HG03565 (cell line): ENCODE measurements around the gene ORC4.
"Not testable (repeated sequence)": the region's sequence is repeated elsewhere in the genome, so short reads cannot be mapped to it uniquely, and the experiment has no call there.

ENCODE experiments used
- ATAC-seq: cut with Tn5 transposase; IDR thresholded peaks from one replicate; pipeline ENCODE4 v1.9.1; 2021; ENCODE audit warnings: mild to moderate bottlenecking, moderate library complexity; ENCODE audit not compliant: unreplicated experiment

The ORC4 gene

DNA sequence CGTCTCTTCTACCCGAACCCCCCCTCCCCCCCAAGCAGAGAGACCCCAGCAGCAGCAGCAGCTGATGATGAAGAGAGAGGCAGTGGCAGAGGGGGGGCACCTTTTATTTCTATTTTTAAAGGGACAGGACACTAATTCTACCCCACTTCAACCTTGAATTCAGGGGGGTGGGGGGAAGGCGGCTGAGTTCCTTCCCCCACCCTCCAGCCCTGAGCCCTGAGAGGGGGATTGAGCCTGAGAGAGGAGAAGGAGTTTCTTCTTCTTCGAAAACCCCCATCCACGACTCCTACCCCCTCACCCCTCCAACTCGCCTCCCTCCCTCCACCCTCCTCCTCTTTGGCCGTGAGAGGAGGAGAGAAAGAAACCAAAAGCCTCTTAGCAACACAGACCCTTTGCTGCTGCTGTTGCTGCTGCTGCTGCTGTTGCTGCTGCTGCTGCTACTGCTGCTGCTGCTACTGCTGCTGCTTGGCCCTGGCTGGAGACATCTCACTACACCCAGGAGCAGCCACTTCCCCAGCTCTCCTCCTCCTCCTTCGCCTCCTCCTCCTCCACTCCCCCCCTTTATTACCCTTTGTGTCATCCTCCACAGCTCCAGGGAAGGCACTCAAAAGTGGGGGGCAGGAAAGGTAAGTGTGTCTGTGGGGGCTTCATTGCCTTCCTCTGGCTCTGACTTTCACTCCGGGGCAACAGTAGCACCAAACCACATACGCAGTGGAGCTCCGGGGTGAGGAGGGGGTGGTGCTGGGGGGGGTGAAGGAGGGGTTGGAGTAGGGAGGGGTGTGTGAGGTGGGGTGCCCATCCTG lies 723 bp upstream of the ORC4 start, which contains the start of gene MBD5:
TSS of gene MBD5 (plus strand) at position 33 of the 803 bp plus-strand sequence.
- peak; percentile 18 for ATAC-seq

DNA sequence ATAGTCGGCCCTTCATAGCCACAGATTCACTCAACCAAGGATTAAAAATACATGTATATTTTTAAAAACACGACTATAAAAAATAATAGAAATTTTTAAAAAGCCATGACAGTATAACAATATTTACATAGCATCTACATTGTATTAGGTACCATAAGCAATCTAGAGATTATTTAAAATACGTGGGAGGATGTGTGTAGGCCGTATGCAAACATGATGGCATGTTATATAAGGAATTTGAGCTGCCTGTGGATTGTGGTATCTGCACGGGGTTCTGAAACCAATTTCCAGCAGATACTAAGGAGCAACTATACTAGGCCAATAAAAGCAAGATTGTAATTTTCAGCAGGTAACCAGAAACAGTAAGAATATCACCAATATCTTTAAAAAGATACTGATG lies 5.9 kb downstream of the ORC4 start:
- no peak for ATAC-seq

DNA sequence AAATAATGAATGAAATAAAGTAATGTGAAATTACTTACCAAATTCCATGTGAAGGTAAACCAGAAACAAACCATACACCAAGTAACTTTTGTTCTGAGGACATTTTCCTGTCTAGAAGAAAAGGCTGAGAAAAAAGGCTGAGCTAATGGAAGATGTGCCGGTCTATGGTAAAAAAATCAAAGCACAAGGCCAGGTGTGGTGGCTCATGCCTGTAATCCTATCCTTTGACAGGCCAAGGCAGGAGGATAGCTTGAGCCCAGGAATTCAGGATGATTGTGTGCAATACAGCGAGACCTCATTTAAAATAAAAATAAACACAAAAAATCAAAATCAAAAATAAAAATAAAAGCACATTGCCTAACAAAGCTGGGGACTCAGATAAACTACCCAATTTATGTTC lies 6.7 kb downstream of the ORC4 start:
- ATAC-seq: no peak

DNA sequence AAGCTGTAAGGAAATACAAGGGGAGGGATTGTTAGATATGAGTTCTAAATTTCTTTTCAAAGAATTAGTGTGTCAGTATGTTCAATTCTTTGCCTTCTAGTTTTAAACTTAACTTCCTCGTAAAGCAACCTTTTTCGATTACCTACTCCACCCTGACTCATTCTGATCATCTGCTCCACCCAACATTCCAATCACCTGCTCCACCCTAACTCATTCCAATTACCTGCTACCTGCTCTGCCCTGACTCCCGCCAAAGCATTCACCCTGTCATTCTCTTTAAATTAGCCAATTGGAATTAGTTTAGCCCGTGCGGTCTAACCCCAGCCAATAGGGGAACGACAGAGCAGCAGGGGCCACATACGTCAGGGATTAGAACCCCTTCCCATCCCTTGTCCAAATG lies 12.1 kb downstream of the ORC4 start:
- ATAC-seq: not testable (repeated sequence)

DNA sequence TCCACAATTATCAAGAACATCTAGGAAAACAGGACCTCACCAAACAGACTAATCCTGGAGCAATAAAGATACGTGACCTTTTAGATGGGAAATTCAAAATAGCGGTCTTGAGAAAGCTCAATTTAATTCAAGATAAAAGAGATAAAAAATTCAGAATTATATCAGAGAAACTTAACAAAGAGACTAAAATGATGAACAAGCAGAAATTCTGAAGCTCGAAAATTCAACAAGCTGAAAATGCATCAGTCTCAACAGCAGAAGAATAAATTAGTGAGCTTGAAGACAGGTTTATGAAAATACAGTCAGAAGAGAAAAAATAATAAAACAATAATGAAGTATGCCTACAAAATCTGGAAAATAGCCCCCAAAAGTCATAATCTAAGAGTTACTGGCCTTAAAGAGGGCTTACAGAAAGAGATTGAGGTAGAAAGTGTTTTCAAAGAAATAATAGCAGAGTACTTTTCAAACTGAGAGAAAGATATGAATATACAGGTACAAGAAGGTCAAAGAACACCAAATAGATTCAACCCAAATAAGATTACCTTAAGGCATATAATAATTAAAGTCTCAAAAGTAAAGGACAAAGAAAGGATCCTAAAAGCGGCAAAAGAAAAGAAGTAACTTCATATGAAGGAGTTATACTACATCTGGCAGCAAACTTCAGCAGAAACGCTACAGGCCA lies 13.2 kb downstream of the ORC4 start:
- no peak for ATAC-seq

DNA sequence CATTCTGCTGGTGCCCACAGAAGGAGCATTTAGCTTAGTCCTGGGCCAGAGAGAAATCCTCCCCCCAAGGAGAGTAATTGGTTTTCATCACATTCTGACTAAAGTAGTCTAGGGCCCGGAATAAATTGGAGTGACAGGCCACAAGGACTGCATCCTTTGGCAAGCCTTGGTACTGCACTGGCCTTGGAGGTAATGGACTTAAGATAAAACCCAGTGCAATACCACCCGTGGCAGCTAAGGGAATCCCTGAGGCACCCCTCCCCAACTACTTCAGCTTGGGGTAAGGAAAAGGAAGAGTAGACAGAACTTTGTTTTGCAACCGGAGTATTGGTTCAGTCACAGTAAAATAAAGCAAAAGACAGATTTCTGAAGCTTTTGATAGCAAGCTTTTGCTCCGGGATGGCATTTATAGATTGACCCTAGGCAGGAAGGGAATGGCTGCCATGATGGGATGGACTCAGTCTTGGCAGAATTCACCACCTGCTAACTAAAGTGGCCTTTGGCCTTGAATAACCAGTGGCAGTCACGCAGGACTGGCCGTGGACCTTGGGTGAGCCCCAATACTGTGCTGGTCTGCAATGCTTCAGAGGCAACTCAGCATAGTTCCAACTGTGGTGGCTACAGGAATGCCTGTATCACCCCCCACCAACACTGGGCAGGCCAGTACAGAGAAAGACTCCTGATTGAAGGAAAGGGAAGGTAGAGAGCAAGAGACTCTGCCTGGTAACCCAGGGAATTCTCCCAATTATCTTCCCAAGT lies 14.1 kb downstream of the ORC4 start:
- no peak for ATAC-seq

DNA sequence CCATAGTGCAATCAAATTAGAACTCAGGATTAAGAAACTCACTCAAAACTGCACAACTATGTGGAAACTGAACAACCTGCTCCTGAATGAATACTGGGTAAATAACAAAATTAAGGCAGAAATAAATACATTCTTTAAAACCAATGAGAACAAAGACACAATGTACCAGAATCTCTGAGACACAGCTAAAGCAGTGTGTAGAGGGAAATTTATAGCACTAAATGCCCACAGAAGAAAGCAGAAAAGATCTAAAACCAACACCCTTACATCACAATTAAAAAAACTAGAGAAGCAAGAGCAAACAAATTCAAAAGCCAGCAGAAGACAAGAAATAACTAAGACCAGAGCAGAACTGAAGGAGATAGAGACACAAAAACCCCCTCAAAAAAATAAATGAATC lies 18.1 kb downstream of the ORC4 start:
- not testable (repeated sequence) for ATAC-seq

DNA sequence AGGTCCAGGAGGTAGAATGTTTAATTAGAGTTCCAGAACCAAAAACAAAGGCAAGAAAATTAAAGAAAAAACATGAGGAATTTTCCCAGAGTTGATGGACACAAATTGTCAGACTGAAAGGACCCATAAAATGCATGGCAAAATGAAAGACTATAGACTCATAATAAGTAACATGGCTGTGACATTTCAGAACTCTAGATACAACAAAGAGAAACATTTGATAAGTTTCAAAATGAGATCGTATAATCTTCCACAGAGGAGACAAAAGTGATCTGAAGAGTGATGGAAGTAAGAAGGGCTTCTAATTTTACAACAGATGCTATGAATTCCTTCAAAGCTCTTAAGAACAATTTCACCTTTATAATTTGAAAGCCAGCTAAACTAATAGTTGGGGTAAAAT lies 20.4 kb downstream of the ORC4 start:
- ATAC-seq: no peak

DNA sequence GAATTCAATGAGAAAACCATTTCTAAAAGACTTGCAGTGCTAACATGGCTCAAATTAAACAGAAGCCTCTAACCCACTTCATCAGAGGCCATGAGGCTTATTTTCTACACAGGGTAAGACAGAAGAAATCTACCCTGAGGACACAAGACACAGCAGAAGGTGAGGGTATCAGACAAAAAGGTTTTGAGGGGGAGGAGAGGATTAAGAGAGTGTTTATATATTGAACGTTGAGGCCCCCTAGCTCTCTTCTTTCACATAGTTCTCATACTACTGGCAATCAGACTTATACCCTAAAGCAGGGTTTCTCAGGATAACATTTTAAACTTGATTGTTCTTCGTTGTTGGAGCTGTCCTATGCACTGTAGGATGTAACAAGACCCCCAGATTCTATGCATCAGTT lies 21.4 kb downstream of the ORC4 start:
- no peak for ATAC-seq

DNA sequence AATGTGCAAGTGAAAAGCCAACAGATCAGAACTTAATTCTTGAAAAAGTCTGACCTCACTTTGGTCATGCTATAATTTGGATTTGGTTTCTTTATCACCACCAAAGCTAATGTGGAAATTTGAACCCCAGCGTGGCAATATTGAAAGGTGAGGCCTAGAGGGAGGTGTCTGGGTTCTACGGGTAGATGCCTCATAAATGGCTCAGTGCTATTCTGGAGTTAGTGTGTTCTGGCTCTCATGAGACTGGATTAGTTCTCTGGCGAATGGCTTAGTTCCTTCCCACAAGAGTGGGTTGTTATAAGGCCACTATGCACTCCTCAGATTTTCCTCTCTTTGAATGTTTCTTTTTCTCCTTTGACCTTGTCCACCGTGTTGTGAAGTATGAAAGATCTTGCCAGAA lies 22.3 kb downstream of the ORC4 start:
- no peak for ATAC-seq

DNA sequence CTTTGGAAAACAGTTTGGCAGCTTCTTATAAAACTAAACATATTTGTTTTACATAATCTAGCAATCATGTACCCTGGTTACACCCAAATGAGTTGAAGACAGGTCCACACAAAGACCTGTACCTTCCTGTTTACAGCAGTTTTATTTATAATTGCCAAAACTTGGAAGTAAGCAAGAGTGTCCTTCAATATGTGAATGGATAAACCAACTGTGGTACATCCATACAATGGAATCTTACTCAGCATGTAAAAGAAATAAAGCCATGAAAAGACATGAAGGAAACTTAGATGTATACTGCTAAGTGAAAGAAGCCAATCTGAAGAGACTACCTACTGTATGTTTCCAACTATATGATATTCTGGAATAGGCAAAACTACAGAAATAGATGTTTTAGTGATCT lies 23.7 kb downstream of the ORC4 start:
- no peak for ATAC-seq

DNA sequence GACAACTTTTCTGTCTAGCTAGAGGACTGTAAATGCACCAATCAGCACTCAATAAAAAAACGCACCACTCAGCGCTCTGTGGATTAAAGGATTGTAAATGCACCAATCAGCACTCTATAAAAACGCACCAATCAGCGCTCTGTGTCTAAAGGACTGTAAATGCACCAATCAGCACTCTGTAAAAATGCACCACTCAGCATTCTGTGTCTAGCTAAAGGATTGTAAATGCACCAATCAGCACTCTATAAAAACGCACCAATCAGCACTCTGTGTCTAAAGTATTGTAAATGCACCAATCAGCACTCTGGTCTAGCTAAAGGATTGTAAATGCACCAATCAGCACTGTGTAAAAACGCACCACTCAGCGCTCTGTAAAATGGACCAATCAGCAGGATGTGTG lies 25.6 kb downstream of the ORC4 start:
- not testable (repeated sequence) for ATAC-seq

DNA sequence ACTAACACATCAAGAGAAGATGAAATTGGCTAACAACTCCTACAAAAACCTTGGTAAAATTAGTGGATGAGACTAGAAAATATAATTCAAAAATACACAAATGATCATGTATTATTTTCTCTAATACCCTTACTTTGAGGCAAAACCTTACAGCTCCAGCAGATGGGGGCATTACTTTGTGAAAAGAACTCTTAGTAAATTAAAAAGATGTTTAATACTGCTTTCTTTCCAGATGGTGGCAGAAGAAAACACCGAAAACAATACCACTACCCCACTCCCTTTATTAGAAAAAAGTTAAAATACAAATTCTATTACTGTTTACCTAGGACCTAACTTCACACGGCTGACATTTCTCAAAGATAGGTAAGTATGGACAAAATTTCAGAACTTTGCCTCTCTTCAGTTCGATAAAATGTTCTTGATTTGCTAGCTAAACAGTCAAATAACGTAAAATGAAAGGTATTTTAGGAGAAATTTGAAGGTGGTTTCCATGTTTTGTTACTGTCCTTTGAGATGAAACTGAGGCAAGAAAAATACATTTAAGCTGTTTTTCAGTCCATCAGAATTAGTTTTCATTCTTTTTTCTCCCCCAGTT lies 30.6 kb downstream of the ORC4 start:
- peak; percentile 86 for ATAC-seq

DNA sequence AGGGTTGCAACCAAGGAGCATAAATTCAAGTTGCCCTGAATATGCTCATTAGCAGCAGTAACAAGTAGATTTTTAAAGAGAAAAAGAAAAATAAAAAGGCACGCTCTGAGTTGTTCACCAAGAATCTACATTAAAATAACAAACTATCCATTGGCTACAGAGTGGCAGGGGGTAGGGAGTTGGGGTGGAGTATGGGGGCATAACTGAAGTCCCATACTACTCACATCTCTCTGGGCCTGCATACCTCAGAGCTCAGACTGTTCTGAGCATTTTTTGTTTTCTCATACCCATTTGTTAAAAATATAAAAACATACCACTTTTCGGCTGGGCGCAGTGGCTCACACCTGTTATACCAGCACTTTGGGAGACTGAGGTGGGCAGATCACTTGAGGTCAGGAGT lies 31.4 kb downstream of the ORC4 start:
- no peak for ATAC-seq

DNA sequence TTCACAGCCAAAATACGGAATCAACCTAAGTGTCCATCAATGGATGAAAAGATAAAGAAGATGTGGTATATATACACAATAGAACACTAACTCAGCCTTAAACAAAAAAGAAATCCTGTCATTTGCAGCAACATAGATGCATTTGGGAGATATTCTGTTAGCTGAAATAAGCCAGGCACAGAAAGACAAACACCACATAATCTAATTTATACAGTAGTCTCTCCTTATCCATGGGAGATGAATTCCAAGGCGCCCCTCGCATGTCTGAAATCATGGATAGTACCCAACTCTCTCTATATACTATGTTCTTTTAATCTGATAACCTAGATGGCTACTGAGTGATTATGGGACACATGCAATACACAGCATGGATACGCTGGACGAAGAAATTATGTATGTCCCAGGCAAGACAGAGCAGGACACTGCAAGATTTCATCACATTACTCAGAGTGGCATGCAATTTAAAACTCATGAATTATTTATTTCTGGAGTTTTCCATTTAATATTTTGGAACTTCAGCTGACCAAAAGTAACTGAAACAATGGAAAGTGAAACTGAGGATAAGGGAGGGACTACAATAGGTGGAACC lies 39.5 kb downstream of the ORC4 start:
- no peak for ATAC-seq

DNA sequence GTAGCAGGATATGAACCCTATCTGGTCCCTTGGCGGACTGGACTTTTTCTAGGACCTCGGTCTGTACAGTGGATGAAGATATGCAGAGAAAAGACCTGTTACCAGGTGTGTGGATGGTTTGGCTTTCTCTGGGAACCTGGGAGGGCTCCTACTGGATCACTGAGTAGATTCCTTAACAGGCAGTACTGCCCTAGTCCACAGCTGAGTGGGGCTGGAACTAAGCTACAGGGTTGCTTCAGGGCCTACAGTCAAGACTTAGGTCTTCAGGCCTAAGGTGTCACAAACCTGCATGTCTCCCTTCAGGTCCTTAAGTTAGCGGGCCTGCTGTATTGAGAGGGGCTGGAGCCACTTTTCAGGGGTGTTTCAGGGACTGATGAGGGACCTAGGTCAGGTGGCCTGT lies 42.9 kb downstream of the ORC4 start:
- ATAC-seq: no peak

DNA sequence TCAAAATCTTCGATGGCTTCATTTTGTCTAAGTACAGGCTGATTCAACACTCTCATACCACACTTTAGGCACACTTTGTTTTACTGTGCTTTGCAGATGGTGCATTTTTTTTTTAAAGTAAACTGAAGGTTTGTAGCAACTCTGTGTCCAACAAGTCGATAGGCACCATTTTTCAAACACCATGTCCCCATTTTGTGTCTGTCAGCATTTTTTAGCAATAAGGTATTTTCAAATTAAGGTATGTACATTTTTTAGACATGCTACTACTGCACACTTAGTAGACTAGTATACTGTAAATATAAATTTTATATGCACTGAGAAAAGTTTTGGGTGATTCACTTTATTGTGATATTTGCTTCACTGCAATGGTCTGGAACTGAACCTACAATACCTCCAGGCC lies 44.4 kb downstream of the ORC4 start:
- ATAC-seq: no peak

DNA sequence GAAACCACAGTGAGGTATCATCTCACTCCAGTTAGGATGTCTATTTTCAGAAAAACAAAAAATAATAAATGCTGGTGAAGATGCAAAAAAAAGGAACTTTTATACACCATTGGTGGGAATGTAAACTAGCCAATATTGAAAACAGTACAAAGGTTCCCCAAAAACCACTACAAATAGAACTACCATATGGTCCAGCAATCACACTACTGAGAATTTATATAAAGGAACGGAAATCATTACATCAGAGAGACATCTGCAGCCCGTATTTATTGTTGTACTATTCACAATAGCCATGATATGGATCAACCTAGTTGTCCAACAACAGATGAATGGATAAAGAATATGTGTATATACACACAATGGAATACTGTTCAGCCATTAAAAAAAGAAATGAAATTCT lies 52.0 kb downstream of the ORC4 start:
- no peak for ATAC-seq

DNA sequence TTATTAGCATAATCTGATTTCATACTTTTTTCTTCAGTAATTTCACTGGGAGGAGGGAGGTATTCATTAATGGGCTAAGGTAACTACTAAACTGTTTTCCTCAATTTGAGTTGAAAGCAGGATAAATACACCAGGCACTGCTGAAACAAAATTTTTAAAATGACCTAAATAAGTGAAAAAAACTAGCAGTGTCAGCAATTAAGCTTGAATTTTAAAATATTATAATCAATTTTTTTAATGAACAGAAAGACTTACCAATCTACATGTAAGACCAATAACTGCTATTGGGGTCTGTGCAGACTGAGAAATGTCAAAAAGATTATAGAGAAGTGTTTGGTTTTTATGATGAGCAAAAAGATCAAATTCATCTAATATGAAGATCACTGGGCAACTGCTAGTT lies 68.4 kb downstream of the ORC4 start:
- ATAC-seq: no peak

DNA sequence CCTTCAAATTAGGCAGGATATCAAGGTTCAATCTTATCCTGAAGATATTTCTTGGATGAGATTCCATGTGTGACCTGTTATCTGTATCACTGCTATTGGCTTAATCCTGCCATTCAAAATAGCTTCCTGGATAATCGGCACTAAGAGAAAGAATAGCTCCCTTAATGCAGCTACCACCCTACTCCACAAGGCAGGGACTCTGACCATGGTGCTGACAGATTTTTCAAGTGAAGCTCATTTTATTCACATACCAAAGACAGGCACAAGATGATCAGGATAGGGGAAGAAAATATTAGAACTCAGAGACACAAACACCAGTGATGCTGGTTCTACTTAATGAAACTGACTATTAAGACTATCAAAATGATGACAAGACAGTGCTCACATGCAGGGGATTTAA lies 74.9 kb downstream of the ORC4 start:
- ATAC-seq: no peak

DNA sequence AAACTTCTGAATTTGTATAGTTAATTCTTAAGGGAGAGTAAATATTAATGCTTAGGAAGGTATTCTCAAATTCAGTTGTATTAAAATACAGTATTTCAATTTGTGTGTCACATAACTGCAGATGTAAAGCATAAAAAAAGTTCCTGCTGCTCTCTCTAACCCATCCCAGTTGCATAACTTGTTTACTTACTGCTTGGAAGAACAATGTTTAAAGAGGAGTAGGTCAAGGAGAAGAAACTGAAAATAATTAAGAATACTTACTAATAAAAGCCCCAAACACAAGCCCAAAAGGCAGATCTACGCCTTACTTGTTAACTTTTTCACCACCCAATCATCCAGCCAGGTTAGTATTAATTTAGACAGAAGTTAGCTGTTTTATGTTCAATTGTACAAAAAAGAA lies 81.2 kb downstream of the ORC4 start:
- ATAC-seq: no peak
